Measurements from ENCODE around the gene COG5.
"Not testable (repeated sequence)": the region's sequence is repeated elsewhere in the genome, so short reads cannot be mapped to it uniquely, and the experiment has no call there.

Gene COG5

GRCh38 chr7:107543338-107543993 is 20.3 kb downstream of the COG5 start:
- Histone ChIP-seq H3K27ac (ENCODE audit: low read depth, low read length) (no peak overlapping the region), H3K4me3 (ENCODE audit: low read length) (no peak overlapping the region), H3K4me1 (ENCODE audit: insufficient read depth, low read length) (peaks cover 4% of the 10 kb centered on the region; the same call in 1 of the 2 replicates), H3K9me3 (ENCODE audit: insufficient read depth, low read depth, low read length) (no peaks in the 10 kb centered on the region; the same call in 1 of the 2 replicates), H3K27me3 (ENCODE audit: insufficient read depth, low read length) (no peaks in the 10 kb centered on the region), H3K36me3 (ENCODE audit: insufficient read depth, low read length) (peaks cover 41% of the 10 kb centered on the region), H3K9ac (ENCODE audit: low read depth, low read length) (no peak overlapping the region)
- WGBS, result 80% methylated on average over 5 of the region's 5 CpGs

GRCh38 chr7:107538001-107538400 is 25.7 kb downstream of the COG5 start:
- H3K4me3 ChIP-seq (ENCODE audit: low read length), result no peak overlapping the region
- WGBS, result 85% methylated on average over 2 of the region's 2 CpGs
- H3K27me3 ChIP-seq (ENCODE audit: insufficient read depth, low read length), result no peaks in the 10 kb centered on the region
- peaks cover 6% of the 10 kb centered on the region; the same call in 1 of the 2 replicates for H3K36me3 ChIP-seq (ENCODE audit: insufficient read depth, low read length)
- H3K27ac ChIP-seq (ENCODE audit: low read depth, low read length), result no peak overlapping the region
- no peak overlapping the region for H3K9ac ChIP-seq (ENCODE audit: low read depth, low read length)
- H3K4me1 ChIP-seq (ENCODE audit: insufficient read depth, low read length), result peaks cover 8% of the 10 kb centered on the region
- no peaks in the 10 kb centered on the region for H3K9me3 ChIP-seq (ENCODE audit: insufficient read depth, low read depth, low read length)

DNA sequence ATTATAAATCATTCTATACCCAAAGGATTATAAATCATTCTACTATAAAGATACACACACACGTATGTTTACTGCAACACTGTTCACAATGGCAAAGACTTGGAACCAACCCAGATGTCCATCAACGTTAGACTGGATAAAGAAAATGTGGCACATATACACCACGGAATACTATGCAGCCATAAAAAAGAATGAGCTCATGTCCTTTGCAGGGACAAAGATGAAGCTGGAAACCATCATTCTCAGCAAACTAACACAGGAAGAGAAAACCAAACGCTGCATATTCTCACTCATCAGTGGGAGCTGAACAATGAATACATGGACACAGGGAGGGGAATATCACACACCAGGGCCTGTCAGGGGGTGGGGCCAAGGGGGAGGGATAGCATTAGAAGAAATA is 26.5 kb downstream of the COG5 start:
- not testable (repeated sequence) for H3K27me3 ChIP-seq (ENCODE audit: insufficient read depth, low read length); H3K36me3 ChIP-seq (ENCODE audit: insufficient read depth, low read length); H3K9me3 ChIP-seq (ENCODE audit: insufficient read depth, low read depth, low read length); H3K4me1 ChIP-seq (ENCODE audit: insufficient read depth, low read length); H3K27ac ChIP-seq (ENCODE audit: low read depth, low read length); H3K4me3 ChIP-seq (ENCODE audit: low read length); H3K9ac ChIP-seq (ENCODE audit: low read depth, low read length)
- 97% methylated on average over 4 of the region's 4 CpGs for WGBS

DNA sequence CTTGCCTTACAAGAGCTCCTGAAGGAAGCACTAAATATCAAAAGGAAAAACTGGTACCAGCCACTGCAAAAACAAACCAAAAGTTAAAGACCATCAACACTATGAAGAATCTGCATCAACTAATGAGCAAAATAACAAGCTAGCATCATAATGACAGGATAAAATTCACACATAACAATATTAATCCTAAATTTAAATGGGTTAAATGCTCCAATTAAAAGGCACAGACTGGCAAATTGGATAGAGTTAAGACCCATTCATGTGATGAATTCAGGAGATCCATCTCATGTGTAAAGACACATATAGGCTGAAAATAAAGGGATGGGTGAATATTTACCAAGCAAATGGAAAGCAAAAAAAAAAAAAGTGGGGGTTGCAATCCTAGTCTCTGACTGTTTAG is 29.6 kb downstream of the COG5 start:
- peaks cover 13% of the 10 kb centered on the region for H3K4me1 ChIP-seq (ENCODE audit: insufficient read depth, low read length)
- no peak overlapping the region for H3K9ac ChIP-seq (ENCODE audit: low read depth, low read length)
- no peaks in the 10 kb centered on the region for H3K9me3 ChIP-seq (ENCODE audit: insufficient read depth, low read depth, low read length)
- H3K27me3 ChIP-seq (ENCODE audit: insufficient read depth, low read length), result no peaks in the 10 kb centered on the region
- H3K27ac ChIP-seq (ENCODE audit: low read depth, low read length), result no peak overlapping the region
- peaks cover 2% of the 10 kb centered on the region; the same call in 1 of the 2 replicates for H3K36me3 ChIP-seq (ENCODE audit: insufficient read depth, low read length)
- H3K4me3 ChIP-seq (ENCODE audit: low read length), result no peak overlapping the region

DNA sequence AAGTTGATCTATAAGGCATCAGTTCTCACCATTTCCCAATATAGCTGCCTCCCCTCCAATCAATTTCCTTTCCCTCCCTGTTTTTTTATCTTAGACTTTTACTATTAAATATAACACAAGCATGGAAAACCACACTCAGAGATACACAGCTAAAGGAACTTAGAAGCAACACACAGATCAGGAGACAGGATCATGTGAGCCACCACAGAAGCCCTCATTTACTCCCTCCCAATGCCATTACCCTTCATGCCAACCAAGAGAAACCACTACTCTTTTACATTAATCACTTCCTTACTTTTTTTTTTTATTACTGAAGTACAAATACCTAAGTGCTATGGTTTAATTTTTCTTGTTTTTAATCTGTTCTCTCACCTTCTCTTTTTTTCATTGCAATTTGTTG is 33.0 kb downstream of the COG5 start:
- H3K4me3 ChIP-seq (ENCODE audit: low read length), result no peak overlapping the region
- peaks cover 13% of the 10 kb centered on the region for H3K4me1 ChIP-seq (ENCODE audit: insufficient read depth, low read length)
- no peaks in the 10 kb centered on the region for H3K9me3 ChIP-seq (ENCODE audit: insufficient read depth, low read depth, low read length)
- no peak overlapping the region for H3K9ac ChIP-seq (ENCODE audit: low read depth, low read length)
- peaks cover 7% of the 10 kb centered on the region; the same call in 1 of the 2 replicates for H3K36me3 ChIP-seq (ENCODE audit: insufficient read depth, low read length)
- no peak overlapping the region for H3K27ac ChIP-seq (ENCODE audit: low read depth, low read length)
- no peaks in the 10 kb centered on the region for H3K27me3 ChIP-seq (ENCODE audit: insufficient read depth, low read length)

DNA sequence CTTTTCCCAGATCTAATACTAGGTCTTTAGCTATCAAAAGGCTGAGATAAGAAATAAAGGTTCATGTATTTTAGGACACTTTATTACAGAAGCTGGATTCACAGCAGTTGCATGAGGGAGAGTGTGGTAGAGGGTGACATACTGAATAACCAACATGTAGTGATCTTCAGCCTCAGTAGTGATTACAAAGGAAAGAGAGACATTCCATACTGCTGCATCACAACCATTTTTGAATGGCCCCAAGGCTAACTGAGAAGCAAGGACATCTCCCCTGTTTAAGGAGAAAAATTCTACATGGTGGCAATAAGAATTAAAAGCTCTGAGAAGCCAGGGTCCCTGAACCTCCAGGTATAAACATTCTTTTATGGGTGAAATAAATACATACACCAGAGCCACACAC is 35.3 kb downstream of the COG5 start:
- Histone ChIP-seq H3K4me3 (ENCODE audit: low read length) (no peak overlapping the region), H3K4me1 (ENCODE audit: insufficient read depth, low read length) (peaks cover 13% of the 10 kb centered on the region), H3K9me3 (ENCODE audit: insufficient read depth, low read depth, low read length) (no peaks in the 10 kb centered on the region), H3K27ac (ENCODE audit: low read depth, low read length) (no peak overlapping the region), H3K36me3 (ENCODE audit: insufficient read depth, low read length) (peaks cover 15% of the 10 kb centered on the region), H3K9ac (ENCODE audit: low read depth, low read length) (no peak overlapping the region), H3K27me3 (ENCODE audit: insufficient read depth, low read length) (no peaks in the 10 kb centered on the region)

GRCh38 chr7:107527196-107527595 is 36.5 kb downstream of the COG5 start:
- Histone ChIP-seq H3K4me1 (ENCODE audit: insufficient read depth, low read length) (peaks cover 13% of the 10 kb centered on the region), H3K9ac (ENCODE audit: low read depth, low read length) (no peak overlapping the region), H3K4me3 (ENCODE audit: low read length) (no peak overlapping the region), H3K27ac (ENCODE audit: low read depth, low read length) (no peak overlapping the region), H3K9me3 (ENCODE audit: insufficient read depth, low read depth, low read length) (no peaks in the 10 kb centered on the region), H3K27me3 (ENCODE audit: insufficient read depth, low read length) (no peaks in the 10 kb centered on the region), H3K36me3 (ENCODE audit: insufficient read depth, low read length) (peaks cover 17% of the 10 kb centered on the region)
- 91% methylated on average over 3 of the region's 3 CpGs for WGBS

DNA sequence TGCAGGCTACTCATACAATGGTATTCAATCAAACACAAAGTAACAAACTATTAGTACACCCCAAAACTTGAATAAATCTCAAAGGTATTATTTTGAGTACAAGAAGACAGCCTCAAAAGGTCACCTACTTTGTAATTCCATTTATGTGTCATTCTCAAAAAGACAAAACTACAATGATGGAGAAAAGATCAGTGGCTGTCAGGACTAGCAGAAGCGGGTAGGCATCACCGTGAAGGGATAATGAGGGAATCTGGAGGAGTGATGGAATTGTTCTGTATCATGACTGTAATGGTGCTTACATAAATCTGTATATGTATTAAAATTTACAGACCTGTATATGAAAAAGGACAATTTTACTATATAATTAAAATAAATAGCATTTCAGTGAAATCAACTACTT is 37.0 kb downstream of the COG5 start:
- H3K9me3 ChIP-seq (ENCODE audit: insufficient read depth, low read depth, low read length), result no peaks in the 10 kb centered on the region

DNA sequence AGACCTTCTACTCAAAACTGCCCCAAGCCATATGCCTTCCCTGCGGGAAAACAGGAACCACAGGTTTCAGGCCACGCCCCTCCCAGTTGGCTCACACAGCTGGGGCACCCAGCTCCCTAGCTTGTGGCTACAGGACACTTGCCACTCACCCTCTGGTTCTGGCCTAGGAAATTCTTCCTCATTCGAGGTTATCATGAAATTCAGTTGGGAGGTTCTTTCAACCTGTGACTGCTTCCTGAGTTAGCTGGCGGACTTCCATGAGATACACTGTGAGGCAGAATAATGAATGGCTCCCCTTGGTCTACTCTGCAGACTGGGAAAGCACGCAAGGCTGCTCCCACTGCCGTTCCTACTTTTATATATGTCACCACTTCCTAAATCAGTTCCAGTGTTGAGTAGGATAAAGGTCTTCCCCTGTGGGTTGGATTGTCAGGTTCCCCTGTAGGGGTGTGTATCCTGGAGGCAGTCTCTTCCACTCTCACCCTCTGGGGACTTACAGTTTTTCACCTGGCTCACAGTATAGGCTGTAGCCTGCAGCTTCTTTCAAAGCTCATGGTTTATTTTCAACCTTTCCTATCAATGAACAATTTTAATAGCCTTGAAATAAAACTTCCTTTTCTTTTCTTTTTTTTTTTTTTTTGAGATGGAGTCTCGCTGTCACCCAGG is 56.9 kb downstream of the COG5 start:
- Histone ChIP-seq H3K27ac (ENCODE audit: low read depth, low read length) (no peak overlapping the region), H3K36me3 (ENCODE audit: insufficient read depth, low read length) (no peaks in the 10 kb centered on the region; the same call in 1 of the 2 replicates), H3K4me3 (ENCODE audit: low read length) (no peak overlapping the region), H3K9me3 (ENCODE audit: insufficient read depth, low read depth, low read length) (peaks cover 5% of the 10 kb centered on the region), H3K4me1 (ENCODE audit: insufficient read depth, low read length) (no peaks in the 10 kb centered on the region), H3K27me3 (ENCODE audit: insufficient read depth, low read length) (no peaks in the 10 kb centered on the region), H3K9ac (ENCODE audit: low read depth, low read length) (no peak overlapping the region)
- WGBS, result 93% methylated on average over 5 of the region's 7 CpGs

More for the DNA sequence above, 37.0 kb downstream of the COG5 start:
- no peaks in the 10 kb centered on the region for H3K27me3 ChIP-seq (ENCODE audit: insufficient read depth, low read length)
- no peak overlapping the region for H3K4me3 ChIP-seq (ENCODE audit: low read length)
- H3K4me1 ChIP-seq (ENCODE audit: insufficient read depth, low read length), result peaks cover 13% of the 10 kb centered on the region
- WGBS, result 100% methylated on average over 2 of the region's 2 CpGs
- H3K36me3 ChIP-seq (ENCODE audit: insufficient read depth, low read length), result peaks cover 17% of the 10 kb centered on the region
- no peak overlapping the region for H3K27ac ChIP-seq (ENCODE audit: low read depth, low read length)
- no peak overlapping the region for H3K9ac ChIP-seq (ENCODE audit: low read depth, low read length)

DNA sequence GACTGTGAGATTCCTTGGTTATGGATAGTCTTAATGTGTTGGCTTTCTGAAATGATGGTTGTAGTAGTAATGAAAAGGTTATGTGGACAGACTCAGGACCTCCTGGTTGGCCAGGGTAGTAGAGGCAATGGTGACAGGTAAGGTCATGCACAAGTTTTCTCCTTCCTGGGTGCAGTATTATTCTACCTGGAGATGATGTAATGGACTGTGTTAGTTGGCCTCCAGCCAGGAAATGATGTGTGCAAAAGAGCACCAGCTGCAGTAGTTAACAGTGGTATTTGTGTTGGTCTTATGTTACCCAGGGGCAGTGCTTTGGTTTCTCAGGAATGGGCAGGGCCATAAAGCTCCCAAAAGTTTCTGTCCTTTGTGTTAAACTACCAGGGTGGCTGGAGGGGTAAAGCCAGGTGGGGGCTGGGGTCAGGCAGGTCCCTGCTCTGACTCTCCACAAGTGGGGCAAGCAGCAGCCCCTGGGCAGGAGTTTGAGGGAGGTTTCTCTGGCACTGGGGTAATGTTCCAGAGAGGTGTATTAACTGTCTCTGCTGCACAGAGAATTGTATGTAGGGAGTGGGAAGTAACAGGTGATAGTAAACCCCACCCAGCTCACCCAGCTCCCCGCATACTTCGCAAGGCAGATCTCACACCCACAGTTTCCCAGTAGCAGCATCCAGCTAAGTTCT is 57.6 kb downstream of the COG5 start:
- 96% methylated on average over 2 of the region's 2 CpGs for WGBS
- no peaks in the 10 kb centered on the region; the same call in 1 of the 2 replicates for H3K36me3 ChIP-seq (ENCODE audit: insufficient read depth, low read length)
- H3K9ac ChIP-seq (ENCODE audit: low read depth, low read length), result no peak overlapping the region
- H3K27me3 ChIP-seq (ENCODE audit: insufficient read depth, low read length), result no peaks in the 10 kb centered on the region
- H3K27ac ChIP-seq (ENCODE audit: low read depth, low read length), result no peak overlapping the region
- H3K4me1 ChIP-seq (ENCODE audit: insufficient read depth, low read length), result no peaks in the 10 kb centered on the region
- no peak overlapping the region for H3K4me3 ChIP-seq (ENCODE audit: low read length)
- peaks cover 5% of the 10 kb centered on the region for H3K9me3 ChIP-seq (ENCODE audit: insufficient read depth, low read depth, low read length)

DNA sequence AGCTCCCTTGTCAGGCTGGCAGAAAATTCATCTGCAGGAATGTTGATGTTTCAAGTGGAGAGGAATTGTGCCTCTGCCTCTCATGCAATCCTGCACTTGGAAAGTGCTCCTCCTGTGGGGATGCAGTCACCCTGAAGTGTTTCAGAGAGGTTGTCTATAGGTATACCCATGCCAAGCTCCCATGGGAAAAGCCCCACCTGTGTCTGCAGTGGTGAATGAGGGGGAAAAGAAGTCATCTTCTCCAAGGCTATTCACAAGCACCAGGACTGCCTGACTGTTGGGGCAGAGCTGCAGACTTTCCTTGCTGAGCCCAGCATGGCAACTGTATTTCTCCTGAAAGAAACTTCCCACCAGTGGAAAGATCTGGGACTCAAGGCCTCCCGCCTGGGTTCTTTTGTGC is 58.4 kb downstream of the COG5 start:
- peaks cover 5% of the 10 kb centered on the region for H3K9me3 ChIP-seq (ENCODE audit: insufficient read depth, low read depth, low read length)
- no peak overlapping the region for H3K4me3 ChIP-seq (ENCODE audit: low read length)
- 91% methylated on average over 1 of the region's 1 CpG for WGBS
- no peak overlapping the region for H3K27ac ChIP-seq (ENCODE audit: low read depth, low read length)
- H3K4me1 ChIP-seq (ENCODE audit: insufficient read depth, low read length), result no peaks in the 10 kb centered on the region
- no peak overlapping the region for H3K9ac ChIP-seq (ENCODE audit: low read depth, low read length)
- H3K27me3 ChIP-seq (ENCODE audit: insufficient read depth, low read length), result no peaks in the 10 kb centered on the region
- H3K36me3 ChIP-seq (ENCODE audit: insufficient read depth, low read length), result no peaks in the 10 kb centered on the region; the same call in 1 of the 2 replicates

Measured in HUES64 (cell line).